Subcutaneous adipose tissue (tissue), 4 donors: ENCODE measurements around the gene HIP1R. TPM values are rescaled to one million over a fixed set of nuclear protein-coding genes. Genes with fewer than 3 reads are reported as not detected.

Experiments used
- total RNA-seq, 4 donors: library from RNA; depleted of rRNA; stranded (reverse); fragments of >200 nt; gene quantifications; one replicate each; pipeline ENCODE4 v1.1.0, GENCODE V29; 2016
- TF ChIP-seq, protein P1 (sequence below): fragments of 450-650 bp; IDR thresholded peaks from one replicate; pipeline ENCODE4 v1.5.1; 2016; ENCODE audit warnings: low read depth, mild to moderate bottlenecking, control low read depth, antibody characterized with exemption, moderate library complexity

HIP1R gene
- total RNA-seq, 4 donors from 2014 or later = 13.4 to 70.3 (median 19.7) TPM

- TF ChIP-seq, protein P1, sequence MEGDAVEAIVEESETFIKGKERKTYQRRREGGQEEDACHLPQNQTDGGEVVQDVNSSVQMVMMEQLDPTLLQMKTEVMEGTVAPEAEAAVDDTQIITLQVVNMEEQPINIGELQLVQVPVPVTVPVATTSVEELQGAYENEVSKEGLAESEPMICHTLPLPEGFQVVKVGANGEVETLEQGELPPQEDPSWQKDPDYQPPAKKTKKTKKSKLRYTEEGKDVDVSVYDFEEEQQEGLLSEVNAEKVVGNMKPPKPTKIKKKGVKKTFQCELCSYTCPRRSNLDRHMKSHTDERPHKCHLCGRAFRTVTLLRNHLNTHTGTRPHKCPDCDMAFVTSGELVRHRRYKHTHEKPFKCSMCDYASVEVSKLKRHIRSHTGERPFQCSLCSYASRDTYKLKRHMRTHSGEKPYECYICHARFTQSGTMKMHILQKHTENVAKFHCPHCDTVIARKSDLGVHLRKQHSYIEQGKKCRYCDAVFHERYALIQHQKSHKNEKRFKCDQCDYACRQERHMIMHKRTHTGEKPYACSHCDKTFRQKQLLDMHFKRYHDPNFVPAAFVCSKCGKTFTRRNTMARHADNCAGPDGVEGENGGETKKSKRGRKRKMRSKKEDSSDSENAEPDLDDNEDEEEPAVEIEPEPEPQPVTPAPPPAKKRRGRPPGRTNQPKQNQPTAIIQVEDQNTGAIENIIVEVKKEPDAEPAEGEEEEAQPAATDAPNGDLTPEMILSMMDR = no peak
These were observed 20.0 kb downstream of the HIP1R start for GRCh38 chr12:122855071-122855829.

DNA sequence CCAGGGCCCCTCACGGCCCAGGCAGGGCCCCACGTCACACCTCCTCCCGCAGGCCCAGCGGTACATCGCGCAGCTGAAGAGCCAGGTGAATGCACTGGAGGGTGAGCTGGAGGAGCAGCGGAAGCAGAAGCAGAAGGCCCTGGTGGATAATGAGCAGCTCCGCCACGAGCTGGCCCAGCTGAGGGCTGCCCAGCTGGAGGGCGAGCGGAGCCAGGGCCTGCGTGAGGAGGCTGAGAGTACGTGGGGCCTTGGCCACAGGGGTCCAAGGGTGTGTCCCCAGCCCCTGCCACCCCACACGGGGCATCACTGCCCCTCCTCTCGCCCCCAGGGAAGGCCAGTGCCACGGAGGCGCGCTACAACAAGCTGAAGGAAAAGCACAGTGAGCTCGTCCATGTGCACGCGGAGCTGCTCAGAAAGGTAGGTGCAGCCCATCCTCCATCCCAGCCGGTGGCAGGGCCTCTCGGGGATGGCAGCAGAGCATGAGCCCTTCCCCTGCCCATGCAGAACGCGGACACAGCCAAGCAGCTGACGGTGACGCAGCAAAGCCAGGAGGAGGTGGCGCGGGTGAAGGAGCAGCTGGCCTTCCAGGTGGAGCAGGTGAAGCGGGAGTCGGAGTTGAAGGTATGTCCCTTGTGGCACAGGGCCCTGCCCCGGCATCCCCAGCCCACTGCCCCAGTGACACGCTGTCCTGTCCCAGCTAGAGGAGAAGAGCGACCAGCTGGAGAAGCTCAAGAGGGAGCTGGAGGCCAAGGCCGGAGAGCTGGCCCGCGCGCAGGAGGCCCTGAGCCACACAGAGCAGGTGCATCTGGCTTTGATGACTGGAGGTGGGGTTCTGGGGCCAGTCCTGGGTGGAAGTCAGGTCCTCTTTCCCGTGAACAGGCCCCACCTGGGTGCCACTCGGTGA is 20.9 kb downstream of the HIP1R start:
- TF ChIP-seq, protein P1 = no peak

DNA sequence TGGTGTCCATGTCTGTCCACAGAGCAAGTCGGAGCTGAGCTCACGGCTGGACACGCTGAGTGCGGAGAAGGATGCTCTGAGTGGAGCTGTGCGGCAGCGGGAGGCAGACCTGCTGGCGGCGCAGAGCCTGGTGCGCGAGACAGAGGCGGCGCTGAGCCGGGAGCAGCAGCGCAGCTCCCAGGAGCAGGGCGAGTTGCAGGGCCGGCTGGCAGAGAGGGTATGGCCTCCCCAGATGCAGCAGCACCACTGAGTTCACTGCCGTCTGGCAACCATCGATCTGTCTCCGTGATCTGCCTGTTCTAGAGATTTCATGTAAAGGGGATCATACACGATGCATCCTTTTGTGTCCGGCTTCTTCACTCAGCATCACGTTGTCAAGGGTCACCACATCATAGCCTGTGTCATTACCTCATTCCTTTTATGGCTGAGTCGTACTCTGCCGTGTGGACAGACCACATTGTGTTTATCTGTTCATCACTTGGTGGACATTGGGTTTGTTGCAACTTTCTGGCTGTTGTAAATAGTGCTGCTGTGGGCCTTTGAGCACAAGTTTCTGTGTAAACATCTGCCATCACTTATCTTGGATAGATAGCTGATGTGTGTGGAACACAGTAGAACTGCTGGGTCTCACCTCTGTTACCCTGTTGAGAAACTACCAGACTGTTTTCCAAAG is 21.9 kb downstream of the HIP1R start:
- TF ChIP-seq, protein P1 = no peak

DNA sequence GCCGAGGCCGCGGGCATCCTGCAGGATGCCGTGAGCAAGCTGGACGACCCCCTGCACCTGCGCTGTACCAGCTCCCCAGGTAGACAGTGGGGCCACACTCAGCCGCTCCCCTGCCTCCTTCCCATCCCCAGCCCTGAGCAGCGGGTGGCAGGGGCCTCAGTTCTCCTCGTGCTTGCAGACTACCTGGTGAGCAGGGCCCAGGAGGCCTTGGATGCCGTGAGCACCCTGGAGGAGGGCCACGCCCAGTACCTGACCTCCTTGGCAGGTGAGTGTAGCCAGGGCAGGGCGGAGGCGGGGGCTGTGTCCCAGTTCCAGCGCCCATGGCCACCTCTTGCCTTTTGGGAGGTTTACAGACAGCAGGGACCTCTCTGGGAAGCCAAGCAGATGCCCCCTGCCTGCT is 22.9 kb downstream of the HIP1R start:
- TF ChIP-seq, protein P1 = no peak

- TF ChIP-seq, protein P1 = no peak
These were observed 23.5 kb downstream of the HIP1R start for GRCh38 chr12:122858591-122859302.

GRCh38 chr12:122859303-122860039 is 24.2 kb downstream of the HIP1R start:
- TF ChIP-seq, protein P1 = no peak
